ENCODE measurements around the gene C1QTNF9.
"Not testable (repeated sequence)": the region's sequence is repeated elsewhere in the genome, so short reads cannot be mapped to it uniquely, and the experiment has no call there.

The C1QTNF9 gene

DNA sequence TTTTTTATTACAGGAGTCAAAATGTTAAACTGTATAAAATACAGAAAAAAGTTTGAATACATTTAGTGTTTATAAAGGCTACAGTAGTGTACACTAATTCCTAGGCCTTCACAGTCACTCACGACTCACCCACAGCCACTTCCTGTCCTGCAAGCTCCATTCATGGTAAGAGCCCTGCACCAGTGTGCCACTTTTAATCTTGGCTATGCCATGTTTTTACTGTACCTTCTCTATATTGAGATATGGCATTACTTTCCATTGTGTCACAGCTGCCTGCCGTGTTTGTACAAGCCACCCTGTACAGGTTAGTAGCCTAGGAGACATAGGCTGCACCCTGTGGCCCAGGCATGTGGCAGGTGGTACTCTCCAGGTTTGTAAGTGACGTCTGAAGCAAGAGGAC, 32.1 kb downstream of the C1QTNF9 start:
- no peaks in the 10 kb centered on the region for H3K9me2 ChIP-seq (replicated peaks; ENCODE audit: insufficient read depth, low read length)
- H3K27ac ChIP-seq (ENCODE audit: low read depth, low read length) = no peak overlapping the region
- H3K36me3 ChIP-seq (ENCODE audit: low read length) = no peaks in the 10 kb centered on the region
- no peaks in the 10 kb centered on the region for H3K27me3 ChIP-seq (ENCODE audit: low read length)
- no peaks in the 10 kb centered on the region for H3F3A ChIP-seq (ENCODE audit: insufficient read depth)
- TF ChIP-seq, protein P1, sequence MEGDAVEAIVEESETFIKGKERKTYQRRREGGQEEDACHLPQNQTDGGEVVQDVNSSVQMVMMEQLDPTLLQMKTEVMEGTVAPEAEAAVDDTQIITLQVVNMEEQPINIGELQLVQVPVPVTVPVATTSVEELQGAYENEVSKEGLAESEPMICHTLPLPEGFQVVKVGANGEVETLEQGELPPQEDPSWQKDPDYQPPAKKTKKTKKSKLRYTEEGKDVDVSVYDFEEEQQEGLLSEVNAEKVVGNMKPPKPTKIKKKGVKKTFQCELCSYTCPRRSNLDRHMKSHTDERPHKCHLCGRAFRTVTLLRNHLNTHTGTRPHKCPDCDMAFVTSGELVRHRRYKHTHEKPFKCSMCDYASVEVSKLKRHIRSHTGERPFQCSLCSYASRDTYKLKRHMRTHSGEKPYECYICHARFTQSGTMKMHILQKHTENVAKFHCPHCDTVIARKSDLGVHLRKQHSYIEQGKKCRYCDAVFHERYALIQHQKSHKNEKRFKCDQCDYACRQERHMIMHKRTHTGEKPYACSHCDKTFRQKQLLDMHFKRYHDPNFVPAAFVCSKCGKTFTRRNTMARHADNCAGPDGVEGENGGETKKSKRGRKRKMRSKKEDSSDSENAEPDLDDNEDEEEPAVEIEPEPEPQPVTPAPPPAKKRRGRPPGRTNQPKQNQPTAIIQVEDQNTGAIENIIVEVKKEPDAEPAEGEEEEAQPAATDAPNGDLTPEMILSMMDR (IDR thresholded peaks at IDR 0.05; ENCODE audit: insufficient read depth, low read length, poor library complexity, severe bottlenecking) = no peak
- TF ChIP-seq EZH2phosphoT487 (conservative IDR thresholded peaks at IDR 0.05; ENCODE audit: low read length) = no peak
- no peak overlapping the region for H3K9ac ChIP-seq (ENCODE audit: low read length)
- no peak overlapping the region for H2AFZ ChIP-seq (ENCODE audit: low read depth, low read length, severe bottlenecking)
- no peaks in the 10 kb centered on the region for H4K20me1 ChIP-seq (ENCODE audit: low read depth, low read length)
- H3K79me2 ChIP-seq (ENCODE audit: insufficient read depth, low read length) = no peaks in the 10 kb centered on the region
- no peak overlapping the region for H3K4me2 ChIP-seq (ENCODE audit: low read depth, low read length, poor library complexity, severe bottlenecking)
- no peak overlapping the region for H3K4me3 ChIP-seq (ENCODE audit: insufficient read depth, low read length, poor library complexity, severe bottlenecking)
- H3K9me3 ChIP-seq (ENCODE audit: insufficient read depth, low read length) = no peaks in the 10 kb centered on the region

DNA sequence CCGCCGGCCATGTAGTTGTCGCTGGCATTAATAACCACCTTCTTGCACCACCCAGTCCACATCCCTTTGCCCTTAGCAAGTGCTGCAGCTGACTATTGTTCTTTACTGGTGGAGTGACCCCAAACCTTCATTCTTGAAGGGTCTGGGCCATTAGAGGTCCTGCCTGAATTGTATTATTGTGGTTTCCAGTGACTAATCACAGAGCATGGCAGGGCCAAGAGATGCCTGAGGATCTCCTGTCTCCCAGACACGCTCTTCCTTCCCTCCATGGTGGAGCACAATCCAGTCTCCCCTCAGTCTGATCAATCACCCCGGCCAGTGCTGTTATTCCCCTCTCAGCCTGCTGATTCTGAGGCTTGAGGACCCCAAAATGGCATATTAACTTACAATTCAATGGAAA, 39.0 kb downstream of the C1QTNF9 start:
- Histone ChIP-seq H3K27me3 (ENCODE audit: low read length) (no peaks in the 10 kb centered on the region), H3K27ac (ENCODE audit: low read depth, low read length) (no peak overlapping the region)

DNA sequence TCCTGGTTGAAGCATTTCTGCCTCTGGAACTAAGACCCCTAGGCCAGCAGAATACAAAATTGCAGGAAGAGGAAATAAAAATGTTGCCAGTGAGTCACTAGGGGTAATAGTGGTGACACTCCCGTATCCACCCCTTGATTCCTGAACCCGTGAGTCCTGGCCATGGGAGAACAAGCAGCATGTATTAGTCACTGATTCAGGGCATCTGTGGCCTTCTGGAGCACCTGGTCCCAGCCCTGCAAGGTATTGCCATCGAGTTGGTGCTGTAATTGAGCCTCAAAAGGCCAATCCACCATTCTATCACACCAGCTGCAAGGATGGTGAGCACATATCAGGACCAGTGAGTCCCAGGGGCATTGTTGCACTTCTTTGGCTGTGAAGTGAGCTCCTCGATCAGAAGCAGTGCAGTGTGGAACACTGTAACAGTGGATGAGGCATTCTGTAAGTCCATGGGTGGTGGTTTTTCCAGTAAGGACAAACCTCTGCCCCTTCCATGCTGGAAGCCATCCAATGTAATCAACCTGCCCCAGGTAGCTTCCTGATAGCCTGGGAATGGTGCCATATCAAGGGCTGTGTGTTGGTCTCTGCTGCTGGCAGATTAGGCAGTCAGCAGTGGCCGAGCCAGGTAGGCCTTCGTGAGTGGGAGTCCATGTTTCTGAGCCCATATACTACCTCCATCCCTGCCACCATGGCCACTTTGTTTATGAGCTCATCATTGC, 39.6 kb downstream of the C1QTNF9 start:
- H3F3A ChIP-seq (ENCODE audit: insufficient read depth) = no peaks in the 10 kb centered on the region
- no peaks in the 10 kb centered on the region for H4K20me1 ChIP-seq (ENCODE audit: low read depth, low read length)
- no peak overlapping the region for H3K4me3 ChIP-seq (ENCODE audit: insufficient read depth, low read length, poor library complexity, severe bottlenecking)
- no peaks in the 10 kb centered on the region for H3K79me2 ChIP-seq (ENCODE audit: insufficient read depth, low read length)
- no peaks in the 10 kb centered on the region for H3K27me3 ChIP-seq (ENCODE audit: low read length)
- TF ChIP-seq, protein P1 (IDR thresholded peaks at IDR 0.05; ENCODE audit: insufficient read depth, low read length, poor library complexity, severe bottlenecking) = no peak
- TF ChIP-seq EZH2phosphoT487 (conservative IDR thresholded peaks at IDR 0.05; ENCODE audit: low read length) = no peak
- no peak overlapping the region for H3K9ac ChIP-seq (ENCODE audit: low read length)
- H3K9me3 ChIP-seq (ENCODE audit: insufficient read depth, low read length) = no peaks in the 10 kb centered on the region
- H3K27ac ChIP-seq (ENCODE audit: low read depth, low read length) = no peak overlapping the region
- H3K9me2 ChIP-seq (replicated peaks; ENCODE audit: insufficient read depth, low read length) = no peaks in the 10 kb centered on the region
- H3K36me3 ChIP-seq (ENCODE audit: low read length) = no peaks in the 10 kb centered on the region
- no peak overlapping the region for H3K4me2 ChIP-seq (ENCODE audit: low read depth, low read length, poor library complexity, severe bottlenecking)
- no peak overlapping the region for H2AFZ ChIP-seq (ENCODE audit: low read depth, low read length, severe bottlenecking)

More for the DNA sequence above, 39.0 kb downstream of the C1QTNF9 start:
- H4K20me1 ChIP-seq (ENCODE audit: low read depth, low read length) = no peaks in the 10 kb centered on the region
- H3K9me2 ChIP-seq (replicated peaks; ENCODE audit: insufficient read depth, low read length) = no peaks in the 10 kb centered on the region
- TF ChIP-seq, protein P1 (IDR thresholded peaks at IDR 0.05; ENCODE audit: insufficient read depth, low read length, poor library complexity, severe bottlenecking) = no peak
- no peak for TF ChIP-seq EZH2phosphoT487 (conservative IDR thresholded peaks at IDR 0.05; ENCODE audit: low read length)
- no peak overlapping the region for H3K9ac ChIP-seq (ENCODE audit: low read length)
- no peak overlapping the region for H3K4me2 ChIP-seq (ENCODE audit: low read depth, low read length, poor library complexity, severe bottlenecking)
- H3K79me2 ChIP-seq (ENCODE audit: insufficient read depth, low read length) = no peaks in the 10 kb centered on the region
- H3F3A ChIP-seq (ENCODE audit: insufficient read depth) = no peaks in the 10 kb centered on the region
- H2AFZ ChIP-seq (ENCODE audit: low read depth, low read length, severe bottlenecking) = no peak overlapping the region
- no peaks in the 10 kb centered on the region for H3K36me3 ChIP-seq (ENCODE audit: low read length)
- H3K4me3 ChIP-seq (ENCODE audit: insufficient read depth, low read length, poor library complexity, severe bottlenecking) = no peak overlapping the region
- no peaks in the 10 kb centered on the region for H3K9me3 ChIP-seq (ENCODE audit: insufficient read depth, low read length)

DNA sequence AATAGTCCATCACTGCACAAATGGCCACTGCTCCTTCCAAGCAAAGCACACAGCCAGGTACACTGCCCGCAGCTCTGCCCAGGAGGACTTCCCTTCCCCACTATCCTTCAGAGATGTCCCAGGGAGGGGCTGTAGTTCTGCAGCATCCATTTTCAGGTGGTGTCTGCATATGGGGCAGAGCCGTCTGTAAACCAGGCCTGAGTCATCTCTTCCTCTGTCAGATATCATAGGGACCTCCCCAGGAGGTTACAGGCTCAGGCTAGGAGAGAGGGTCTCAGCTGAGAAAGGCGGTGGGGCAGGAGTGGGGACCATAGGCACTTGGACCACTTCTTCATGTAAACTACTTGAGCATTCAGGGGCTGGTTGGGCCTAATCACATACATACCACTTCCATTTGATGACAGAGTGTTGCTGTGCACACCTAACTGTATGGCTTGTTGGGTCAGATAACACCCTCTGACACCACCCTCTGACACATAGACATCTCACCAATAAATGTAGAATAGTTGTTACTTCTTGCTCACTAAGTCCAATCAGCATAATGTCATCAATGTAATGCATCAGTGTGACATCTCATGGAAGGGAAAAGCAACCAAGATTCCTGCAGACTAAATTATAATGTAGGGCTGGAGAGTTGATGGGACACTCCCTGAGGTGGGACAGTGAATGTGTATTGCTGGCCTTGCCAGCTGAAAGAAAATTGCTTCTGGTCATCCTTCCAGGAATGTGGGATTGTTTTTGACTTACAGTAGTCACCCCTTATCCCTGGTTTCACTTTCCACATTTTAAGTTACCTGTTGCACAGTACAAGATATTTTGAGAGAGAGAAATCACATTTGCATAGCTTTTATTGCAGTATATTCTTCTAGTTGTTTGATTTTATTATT, 40.6 kb downstream of the C1QTNF9 start:
- not testable (repeated sequence) for H3K4me3 ChIP-seq (ENCODE audit: insufficient read depth, low read length, poor library complexity, severe bottlenecking); H3K9me3 ChIP-seq (ENCODE audit: insufficient read depth, low read length); H3K27ac ChIP-seq (ENCODE audit: low read depth, low read length); H3K9ac ChIP-seq (ENCODE audit: low read length); H3K4me2 ChIP-seq (ENCODE audit: low read depth, low read length, poor library complexity, severe bottlenecking); H3K36me3 ChIP-seq (ENCODE audit: low read length); H3K79me2 ChIP-seq (ENCODE audit: insufficient read depth, low read length); H3K27me3 ChIP-seq (ENCODE audit: low read length); H2AFZ ChIP-seq (ENCODE audit: low read depth, low read length, severe bottlenecking); H3F3A ChIP-seq (ENCODE audit: insufficient read depth); H4K20me1 ChIP-seq (ENCODE audit: low read depth, low read length); H3K9me2 ChIP-seq (replicated peaks; ENCODE audit: insufficient read depth, low read length)
